ENCODE measurements around the gene TBXAS1.

Gene TBXAS1

GRCh38 chr7:139855498-139856270 is 26.6 kb downstream of the TBXAS1 start:
- peak; percentile 46 for DNase-seq

GRCh38 chr7:139857791-139858190 is 28.7 kb downstream of the TBXAS1 start:
- no peak for DNase-seq

- peak; percentile 52 for DNase-seq
These were observed 31.2 kb downstream of the TBXAS1 start for GRCh38 chr7:139860090-139860775.

GRCh38 chr7:139861803-139862202 is 32.7 kb downstream of the TBXAS1 start:
- no peak for DNase-seq

- no peak for DNase-seq
These were observed 37.2 kb downstream of the TBXAS1 start for GRCh38 chr7:139866047-139866837.

GRCh38 chr7:139867847-139868246 is 38.8 kb downstream of the TBXAS1 start:
- no peak for DNase-seq

GRCh38 chr7:139869886-139870285 is 40.8 kb downstream of the TBXAS1 start:
- DNase-seq: no peak

- DNase-seq: no peak
These were observed 41.3 kb downstream of the TBXAS1 start for GRCh38 chr7:139870380-139870779.

GRCh38 chr7:139871331-139871730 is 42.3 kb downstream of the TBXAS1 start:
- no peak for DNase-seq

GRCh38 chr7:139871820-139872219 is 42.8 kb downstream of the TBXAS1 start:
- DNase-seq: no peak

- no peak for DNase-seq
These were observed 44.7 kb downstream of the TBXAS1 start for GRCh38 chr7:139873593-139874301.

GRCh38 chr7:139874302-139874629 is 45.2 kb downstream of the TBXAS1 start:
- DNase-seq: no peak

GRCh38 chr7:139875821-139876241 is 46.8 kb downstream of the TBXAS1 start:
- no peak for DNase-seq

GRCh38 chr7:139876622-139877283 is 47.7 kb downstream of the TBXAS1 start:
- no peak for DNase-seq

- no peak for DNase-seq
These were observed 54.8 kb downstream of the TBXAS1 start for GRCh38 chr7:139883814-139884213.

- DNase-seq: no peak
These were observed 55.4 kb downstream of the TBXAS1 start for GRCh38 chr7:139884441-139884840.

- no peak for DNase-seq
These were observed 56.4 kb downstream of the TBXAS1 start for GRCh38 chr7:139885511-139885910.

GRCh38 chr7:139886206-139886605 is 57.1 kb downstream of the TBXAS1 start:
- DNase-seq: no peak

- DNase-seq: no peak
These were observed 57.8 kb downstream of the TBXAS1 start for GRCh38 chr7:139886899-139887298.

- no peak for DNase-seq
These were observed 59.0 kb downstream of the TBXAS1 start for GRCh38 chr7:139887992-139888481.

- DNase-seq: no peak
These were observed 60.3 kb downstream of the TBXAS1 start for GRCh38 chr7:139889186-139889871.

GRCh38 chr7:139893461-139893860 is 64.4 kb downstream of the TBXAS1 start:
- no peak for DNase-seq
